Stomach smooth muscle (tissue), 2 donors: Measurements from ENCODE around the gene OR4F6.
"Not testable (repeated sequence)": the region's sequence is repeated elsewhere in the genome, so short reads cannot be mapped to it uniquely, and the experiment has no call there.

ENCODE experiments used
- H3K27ac ChIP-seq: one replicate; pipeline ENCODE4 v1.7.0; 2013; ENCODE audit warnings: mild to moderate bottlenecking, low read length, inconsistent platforms
- H3K27me3 ChIP-seq, 2 donors: one replicate each; pipeline ENCODE4 v1.7.0; 2013; ENCODE audit warnings: low read length in 2 of 2; ENCODE audit not compliant: insufficient read depth in 2 of 2, control insufficient read depth in 1 of 2
- H3K36me3 ChIP-seq, 2 donors: one replicate each; pipeline ENCODE4 v1.7.0; 2013; ENCODE audit warnings: low read length in 2 of 2; ENCODE audit not compliant: control insufficient read depth in 2 of 2, insufficient read depth in 2 of 2
- H3K4me1 ChIP-seq: one replicate; pipeline ENCODE4 v1.7.0; 2013; ENCODE audit warnings: low read length; ENCODE audit not compliant: control insufficient read depth, insufficient read depth
- H3K4me3 ChIP-seq, 2 donors: one replicate each; pipeline ENCODE4 v1.7.0; 2013; ENCODE audit warnings: low read length in 2 of 2
- H3K9ac ChIP-seq, 2 donors: one replicate each; pipeline ENCODE4 v1.7.0; 2013; ENCODE audit warnings: low read length in 2 of 2, mild to moderate bottlenecking in 1 of 2
- H3K9me3 ChIP-seq, 2 donors: one replicate each; pipeline ENCODE4 v1.7.0; 2013; ENCODE audit warnings: low read length in 2 of 2; ENCODE audit not compliant: control insufficient read depth in 2 of 2
- donor health status: healthy.
- donor health status: Pancreatic carcinoma.

Gene OR4F6, protein sequence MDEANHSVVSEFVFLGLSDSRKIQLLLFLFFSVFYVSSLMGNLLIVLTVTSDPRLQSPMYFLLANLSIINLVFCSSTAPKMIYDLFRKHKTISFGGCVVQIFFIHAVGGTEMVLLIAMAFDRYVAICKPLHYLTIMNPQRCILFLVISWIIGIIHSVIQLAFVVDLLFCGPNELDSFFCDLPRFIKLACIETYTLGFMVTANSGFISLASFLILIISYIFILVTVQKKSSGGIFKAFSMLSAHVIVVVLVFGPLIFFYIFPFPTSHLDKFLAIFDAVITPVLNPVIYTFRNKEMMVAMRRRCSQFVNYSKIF

DNA sequence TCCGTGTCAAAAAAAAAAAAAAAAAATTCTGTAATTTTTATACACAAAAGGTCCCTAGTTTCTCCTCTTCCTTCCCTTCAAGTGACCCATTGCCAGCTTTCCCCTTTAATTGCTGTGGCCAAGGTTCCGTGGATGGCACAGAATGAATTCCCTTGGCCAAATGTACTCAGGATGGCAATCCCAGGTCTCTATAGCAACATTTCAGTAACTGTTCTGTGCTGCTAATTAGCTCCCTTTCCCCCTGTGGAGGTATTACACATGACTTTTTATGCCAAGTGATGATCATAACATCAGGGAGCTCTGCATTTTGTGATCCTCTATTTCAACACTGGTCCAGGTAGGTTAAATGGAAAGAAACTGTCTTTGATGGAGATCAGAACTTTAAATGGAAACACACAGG, at the start of gene OR4F6:
TSS of gene OR4F6 (plus strand) at position 301 of the 400 bp plus-strand sequence. CDS start 2,211 bp downstream, outside the sequence.
- no peaks in the 10 kb centered on the region for H3K27me3 ChIP-seq
- no peak within 1 kb of the TSS for H3K4me3 ChIP-seq
- peaks cover 0 to 3% of the 10 kb centered on the region in 2 donors for H3K9me3 ChIP-seq
- no peaks in the 10 kb centered on the region for H3K36me3 ChIP-seq
- H3K4me1 ChIP-seq = no peaks in the 10 kb centered on the region
- H3K27ac ChIP-seq = no peak within 1 kb of the TSS
- H3K9ac ChIP-seq = no peak within 1 kb of the TSS

DNA sequence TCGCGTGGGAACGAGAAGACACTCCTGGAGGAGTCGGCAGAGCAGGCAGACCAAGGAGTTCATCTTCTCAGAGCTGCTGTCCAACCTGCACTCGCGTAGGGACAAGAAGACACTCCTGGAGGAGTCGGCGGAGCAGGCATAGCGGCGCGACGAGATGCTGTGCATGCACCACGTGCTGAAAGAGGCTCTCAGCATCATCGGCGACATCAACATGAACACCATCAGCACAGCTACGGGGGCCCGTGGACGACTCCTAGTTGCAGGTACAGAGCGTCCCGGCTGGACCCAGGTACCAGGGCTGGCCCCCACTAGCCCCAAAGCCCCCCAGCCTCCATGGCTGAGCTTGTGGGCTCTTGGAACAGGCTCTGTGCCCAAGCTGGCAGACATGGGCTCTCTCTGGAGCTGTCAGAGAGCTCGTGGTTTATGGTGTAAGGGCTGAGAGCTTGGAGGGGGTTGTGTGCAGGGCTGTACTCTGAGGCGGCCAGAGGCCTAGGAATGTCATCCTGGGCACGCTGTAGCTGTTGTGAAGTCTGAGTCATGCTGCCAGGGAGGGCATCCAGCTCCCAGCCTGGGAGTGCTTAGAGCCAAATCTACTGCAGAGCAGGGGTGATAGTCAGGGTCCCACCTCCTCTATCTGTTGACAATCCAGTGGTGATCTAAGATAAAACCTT, 38.5 kb upstream of the OR4F6 start:
- H3K4me1 ChIP-seq, H3K36me3 ChIP-seq, H3K4me3 ChIP-seq, H3K9me3 ChIP-seq, H3K27ac ChIP-seq, H3K27me3 ChIP-seq, H3K9ac ChIP-seq: not testable (repeated sequence)

DNA sequence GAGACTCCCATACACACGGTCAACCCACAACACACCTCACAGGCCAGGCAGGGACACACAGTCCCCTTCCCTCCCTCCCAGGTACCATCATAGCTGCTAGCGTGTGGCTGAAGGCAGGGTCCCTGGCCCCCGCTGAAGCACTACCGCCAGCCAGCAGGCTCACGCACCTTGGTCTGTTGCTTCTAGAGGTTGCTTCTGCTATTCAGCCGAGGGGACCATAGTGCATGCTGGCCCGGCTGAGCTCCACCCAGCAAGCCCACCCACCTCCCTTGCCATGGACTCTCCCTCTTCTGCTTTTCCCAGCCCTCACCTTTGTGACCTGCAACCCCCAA, 38.0 kb upstream of the OR4F6 start:
- H3K4me3 ChIP-seq, H3K27ac ChIP-seq, H3K9me3 ChIP-seq, H3K4me1 ChIP-seq, H3K9ac ChIP-seq, H3K27me3 ChIP-seq, H3K36me3 ChIP-seq: not testable (repeated sequence)

DNA sequence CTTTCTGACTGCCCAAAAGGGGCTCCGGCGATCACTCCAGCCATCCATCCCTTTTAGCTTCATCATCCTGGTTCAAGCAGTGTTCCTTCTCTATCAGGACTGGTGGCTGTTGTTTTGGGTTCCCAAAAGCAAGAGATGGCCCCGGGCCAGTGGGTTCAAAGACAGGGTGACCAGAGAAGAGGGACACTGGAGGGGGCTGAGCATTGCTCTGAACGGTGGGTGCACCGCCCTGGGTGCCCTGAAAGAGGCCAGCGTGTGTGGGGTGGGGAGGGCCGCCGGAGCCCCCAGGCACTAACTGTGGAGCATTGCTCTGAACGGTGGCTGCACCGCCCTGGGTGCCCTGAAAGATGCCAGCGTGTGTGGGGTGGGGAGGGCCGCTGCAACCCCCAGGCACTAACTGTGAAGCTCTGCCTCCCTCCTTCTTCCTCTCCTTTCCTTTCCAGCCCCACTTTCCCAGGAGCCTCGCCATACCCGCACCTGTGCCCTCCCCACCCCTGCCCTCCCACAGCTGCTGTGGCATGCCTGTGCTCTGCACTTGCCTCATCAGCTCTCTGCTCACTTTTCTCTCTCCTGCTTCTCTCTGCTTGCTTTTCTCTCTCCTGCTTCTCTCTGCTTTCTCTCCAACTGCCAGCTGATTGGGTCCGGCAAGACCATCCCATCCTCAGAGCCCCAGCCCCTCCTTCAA, 37.4 kb upstream of the OR4F6 start:
- Histone ChIP-seq H3K4me3 (no peak overlapping the region), H3K27me3 (no peaks in the 10 kb centered on the region), H3K4me1 (no peaks in the 10 kb centered on the region), H3K9me3 (no peaks in the 10 kb centered on the region), H3K9ac (no peak overlapping the region), H3K36me3 (no peaks in the 10 kb centered on the region), H3K27ac (no peak overlapping the region)

DNA sequence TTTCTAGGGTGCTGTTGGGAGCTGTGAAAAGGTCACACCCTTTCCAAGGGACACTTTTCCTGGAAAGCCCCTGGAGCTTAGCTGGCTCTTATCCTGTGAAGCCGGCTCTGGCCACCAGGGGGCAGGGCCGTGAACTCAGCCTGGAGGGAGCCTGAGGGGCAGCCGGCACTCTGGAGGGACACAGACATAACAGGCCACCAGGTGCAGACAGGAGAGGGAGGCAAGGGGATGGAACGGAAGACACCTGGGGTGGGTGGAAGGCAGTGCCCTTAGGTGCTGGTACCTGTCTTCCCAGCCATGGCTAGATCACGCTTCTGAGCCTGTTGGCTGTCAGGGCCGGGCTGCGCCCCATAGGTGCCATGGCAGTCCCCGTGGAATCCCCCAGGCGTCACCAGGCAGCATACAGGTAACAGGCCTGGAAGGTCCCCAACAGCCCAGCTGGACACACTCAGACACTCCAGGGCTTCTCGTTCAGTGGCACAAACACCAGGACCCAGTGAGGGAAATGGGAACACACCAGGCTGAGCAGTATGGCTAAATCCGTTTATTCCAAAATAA, 36.1 kb upstream of the OR4F6 start:
- not testable (repeated sequence) for H3K36me3 ChIP-seq, H3K27me3 ChIP-seq, H3K4me1 ChIP-seq, H3K4me3 ChIP-seq, H3K9ac ChIP-seq, H3K9me3 ChIP-seq, H3K27ac ChIP-seq

DNA sequence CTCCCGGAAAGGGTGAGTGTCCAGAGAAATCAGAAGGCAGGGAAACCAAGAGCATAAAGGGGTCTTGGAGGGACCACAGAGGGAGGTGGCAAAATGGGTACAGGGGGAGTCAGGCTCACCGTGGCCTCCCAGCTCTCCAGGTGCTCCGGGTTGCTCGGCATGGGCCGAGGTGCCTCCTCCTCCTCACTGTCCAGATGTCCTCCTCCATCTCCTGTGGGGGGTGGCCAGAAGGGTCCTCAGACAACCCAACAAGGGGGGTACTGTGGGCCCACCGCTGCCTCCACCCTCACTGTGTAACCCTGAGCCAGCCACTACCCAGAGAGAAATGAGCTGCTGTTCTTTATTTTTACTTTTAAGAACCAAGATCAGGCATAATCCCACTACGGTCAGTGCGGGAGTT, 30.4 kb upstream of the OR4F6 start:
- H3K4me1 ChIP-seq = no peaks in the 10 kb centered on the region
- peaks cover 0 to 2% of the 10 kb centered on the region in 2 donors for H3K36me3 ChIP-seq
- H3K27ac ChIP-seq = no peak overlapping the region
- H3K4me3 ChIP-seq = no peak overlapping the region
- no peak overlapping the region for H3K9ac ChIP-seq
- H3K27me3 ChIP-seq = no peaks in the 10 kb centered on the region
- no peaks in the 10 kb centered on the region for H3K9me3 ChIP-seq

DNA sequence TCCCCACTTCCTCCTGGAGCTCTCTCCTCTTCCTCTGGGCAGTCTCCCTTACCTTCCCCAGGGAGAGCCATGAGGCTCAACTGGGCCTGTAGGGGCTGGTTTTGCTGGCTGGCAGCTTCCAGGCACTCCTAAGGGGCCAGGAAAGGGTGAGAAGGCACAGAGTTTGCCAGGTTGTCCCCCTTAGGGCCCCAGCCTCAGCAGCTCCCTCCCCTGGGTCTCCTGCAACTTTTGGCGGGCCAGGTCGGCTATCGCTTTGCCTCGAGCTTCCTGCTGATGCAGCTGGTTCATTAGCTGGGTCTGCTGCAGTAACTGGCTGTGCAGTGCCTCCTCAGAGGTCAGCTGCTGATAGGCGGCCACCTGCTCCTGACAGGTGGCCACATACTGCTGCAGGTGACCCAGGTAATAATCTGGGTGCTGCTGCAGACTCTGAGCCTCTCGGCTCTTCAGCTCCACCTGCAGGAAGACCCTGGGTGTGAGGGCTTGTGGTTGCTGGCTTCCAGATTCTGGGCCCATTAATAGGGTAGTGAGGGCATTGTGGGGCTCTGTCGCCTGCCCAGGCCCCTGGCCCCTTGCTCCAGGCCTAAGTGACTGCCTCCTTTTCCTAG, 29.7 kb upstream of the OR4F6 start:
- H3K4me3 ChIP-seq = no peak overlapping the region
- H3K36me3 ChIP-seq = peaks cover 0 to 2% of the 10 kb centered on the region in 2 donors
- H3K9ac ChIP-seq = no peak overlapping the region
- no peaks in the 10 kb centered on the region for H3K4me1 ChIP-seq
- H3K27me3 ChIP-seq = no peaks in the 10 kb centered on the region
- H3K27ac ChIP-seq = no peak overlapping the region
- H3K9me3 ChIP-seq = no peaks in the 10 kb centered on the region

DNA sequence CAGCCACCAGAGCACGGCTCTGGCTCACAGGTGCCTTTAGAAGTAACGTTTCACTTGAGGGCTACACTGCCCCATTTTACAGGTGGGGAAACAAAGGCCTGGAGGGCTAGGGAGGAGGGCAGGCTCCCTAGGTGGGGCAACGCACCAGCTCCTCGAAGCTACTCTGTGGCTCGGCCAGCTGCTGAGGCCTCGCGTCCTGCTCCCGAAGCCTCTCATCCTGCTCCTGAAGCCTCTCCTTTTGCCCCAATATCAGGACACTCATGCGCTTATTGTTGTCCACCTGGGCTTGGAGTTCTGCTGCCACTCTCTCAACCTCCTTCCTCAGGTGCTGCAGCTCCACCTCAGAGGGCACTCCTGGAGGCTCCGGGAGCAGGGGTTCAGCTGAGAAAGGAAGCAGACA, 28.2 kb upstream of the OR4F6 start:
- no peaks in the 10 kb centered on the region for H3K4me1 ChIP-seq
- no peaks in the 10 kb centered on the region for H3K27me3 ChIP-seq
- H3K36me3 ChIP-seq = peaks cover 0 to 2% of the 10 kb centered on the region in 2 donors
- H3K9ac ChIP-seq = no peak overlapping the region
- H3K9me3 ChIP-seq = no peaks in the 10 kb centered on the region
- H3K27ac ChIP-seq = no peak overlapping the region
- H3K4me3 ChIP-seq = no peak overlapping the region

DNA sequence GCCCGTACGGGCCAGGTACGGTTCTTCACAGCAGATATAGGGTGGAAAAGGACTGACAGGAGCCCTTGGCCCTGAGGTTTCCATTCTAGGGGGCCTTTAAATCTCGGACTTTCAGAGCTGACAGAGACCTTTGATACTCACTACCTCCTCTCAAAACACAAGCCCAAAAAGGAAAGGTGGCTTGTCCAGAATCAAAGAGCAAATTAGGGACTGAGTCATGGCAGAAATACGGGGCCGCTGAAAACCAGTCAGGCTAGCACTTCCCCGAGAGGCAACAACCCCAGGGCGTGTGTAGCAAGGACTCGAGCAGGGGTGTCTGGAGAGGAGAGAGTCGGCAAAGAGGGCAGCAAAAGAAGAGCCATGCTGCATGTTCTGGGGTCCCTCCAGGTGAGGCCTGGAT, 24.7 kb upstream of the OR4F6 start:
- H3K27me3 ChIP-seq, H3K36me3 ChIP-seq, H3K27ac ChIP-seq, H3K9me3 ChIP-seq, H3K4me3 ChIP-seq, H3K4me1 ChIP-seq, H3K9ac ChIP-seq: not testable (repeated sequence)

DNA sequence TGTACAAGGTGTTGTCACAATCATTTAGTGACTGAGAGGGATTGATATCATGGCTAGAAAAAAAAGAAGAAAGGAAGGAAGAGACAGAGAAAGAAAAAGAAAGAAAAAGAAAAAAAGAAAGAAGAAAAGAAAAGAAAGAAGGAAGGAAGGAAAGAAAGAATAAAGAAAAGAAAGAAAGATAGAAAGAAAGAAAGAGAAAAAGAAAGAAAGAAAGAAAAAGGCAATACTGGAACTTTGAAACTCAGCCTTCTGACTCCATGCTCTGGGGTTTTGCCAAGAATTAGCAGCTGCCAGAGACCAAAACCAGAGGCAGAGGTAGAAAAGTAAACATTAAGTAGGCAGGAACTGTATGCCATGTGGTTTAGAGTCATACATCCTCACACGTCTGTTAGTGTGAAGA, 23.1 kb upstream of the OR4F6 start:
- not testable (repeated sequence) for H3K9me3 ChIP-seq

More for the DNA sequence above, 23.1 kb upstream of the OR4F6 start:
- H3K27me3 ChIP-seq, H3K9ac ChIP-seq, H3K27ac ChIP-seq, H3K36me3 ChIP-seq, H3K4me1 ChIP-seq, H3K4me3 ChIP-seq: not testable (repeated sequence)
